A375 (cell line): Measurements from ENCODE around the gene DENND1B. TPM values are rescaled to one million over a fixed set of nuclear protein-coding genes. Genes with fewer than 3 reads are reported as not detected.

Experiments
- small RNA-seq: library from RNA; depleted of rRNA; stranded (forward); fragments of <200 nt; gene quantifications from one replicate; pipeline ENCODE3, GENCODE V24; 2014
- total RNA-seq: library from RNA; depleted of rRNA; stranded (reverse); fragments of >200 nt; shearing (Covaris generic); gene quantifications from 2 replicates; pipeline ENCODE4 v1.2.3, GENCODE V29; 2014; rRNA removed

The DENND1B gene, protein sequence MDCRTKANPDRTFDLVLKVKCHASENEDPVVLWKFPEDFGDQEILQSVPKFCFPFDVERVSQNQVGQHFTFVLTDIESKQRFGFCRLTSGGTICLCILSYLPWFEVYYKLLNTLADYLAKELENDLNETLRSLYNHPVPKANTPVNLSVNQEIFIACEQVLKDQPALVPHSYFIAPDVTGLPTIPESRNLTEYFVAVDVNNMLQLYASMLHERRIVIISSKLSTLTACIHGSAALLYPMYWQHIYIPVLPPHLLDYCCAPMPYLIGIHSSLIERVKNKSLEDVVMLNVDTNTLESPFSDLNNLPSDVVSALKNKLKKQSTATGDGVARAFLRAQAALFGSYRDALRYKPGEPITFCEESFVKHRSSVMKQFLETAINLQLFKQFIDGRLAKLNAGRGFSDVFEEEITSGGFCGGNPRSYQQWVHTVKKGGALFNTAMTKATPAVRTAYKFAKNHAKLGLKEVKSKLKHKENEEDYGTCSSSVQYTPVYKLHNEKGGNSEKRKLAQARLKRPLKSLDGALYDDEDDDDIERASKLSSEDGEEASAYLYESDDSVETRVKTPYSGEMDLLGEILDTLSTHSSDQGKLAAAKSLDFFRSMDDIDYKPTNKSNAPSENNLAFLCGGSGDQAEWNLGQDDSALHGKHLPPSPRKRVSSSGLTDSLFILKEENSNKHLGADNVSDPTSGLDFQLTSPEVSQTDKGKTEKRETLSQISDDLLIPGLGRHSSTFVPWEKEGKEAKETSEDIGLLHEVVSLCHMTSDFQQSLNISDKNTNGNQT
- 5.7 and 6.6 TPM in 2 replicates for total RNA-seq

GRCh38 chr1:197775282-197776262, at the start of gene DENND1B:
Gene DENND1B (minus strand): TSS chr1:197775480. CDS start chr1:197775155, 325 bp downstream.

Small RNAs within 50 kb of the gene (small RNA-seq; reads per million reads assigned to genes)
- not detected for gene RF00019

Other genes with a start within 250 kb of the DENND1B start
- 22.3 and 24.8 TPM in 2 replicates for gene C1orf53, start 127.2 kb upstream of the DENND1B start, total RNA-seq
- gene LHX9, start 141.9 kb upstream of the DENND1B start, total RNA-seq = 0.24 and 0.83 TPM in 2 replicates